ENCODE results near the gene STARD10.

The STARD10 gene

GRCh38 chr11:72771507-72771906 is 22.3 kb downstream of the STARD10 start:
- in situ Hi-C loops (cut with HindIII; ENCODE audit: low sequenced_read_pairs) = no loop called here

- in situ Hi-C loops (cut with HindIII; ENCODE audit: low sequenced_read_pairs) = no loop called here
These were observed 23.0 kb downstream of the STARD10 start for GRCh38 chr11:72770799-72771198.

GRCh38 chr11:72769680-72770079 is 24.2 kb downstream of the STARD10 start:
- in situ Hi-C loops (cut with HindIII; ENCODE audit: low sequenced_read_pairs) = no loop called here

GRCh38 chr11:72768581-72768980 is 25.3 kb downstream of the STARD10 start:
- in situ Hi-C loops (cut with HindIII; ENCODE audit: low sequenced_read_pairs) = no loop called here

GRCh38 chr11:72767203-72768062 is 26.4 kb downstream of the STARD10 start:
- in situ Hi-C loops (cut with HindIII; ENCODE audit: low sequenced_read_pairs) = no loop called here

- in situ Hi-C loops (cut with HindIII; ENCODE audit: low sequenced_read_pairs) = no loop called here
These were observed 27.5 kb downstream of the STARD10 start for GRCh38 chr11:72766152-72766902.

GRCh38 chr11:72764503-72764902 is 29.3 kb downstream of the STARD10 start:
- in situ Hi-C loops (cut with HindIII; ENCODE audit: low sequenced_read_pairs) = no loop called here

GRCh38 chr11:72763823-72764222 is 30.0 kb downstream of the STARD10 start:
- in situ Hi-C loops (cut with HindIII; ENCODE audit: low sequenced_read_pairs) = no loop called here

- in situ Hi-C loops (cut with HindIII; ENCODE audit: low sequenced_read_pairs) = no loop called here
These were observed 31.1 kb downstream of the STARD10 start for GRCh38 chr11:72762641-72763304.

GRCh38 chr11:72760539-72761405 is 33.1 kb downstream of the STARD10 start:
- in situ Hi-C loops (cut with HindIII; ENCODE audit: low sequenced_read_pairs) = no loop called here

- in situ Hi-C loops (cut with HindIII; ENCODE audit: low sequenced_read_pairs) = loop anchor here (10.0 kb wide), 1 partner anchor 475 kb away; no protein-coding TSS in a partner anchor
These were observed 34.3 kb downstream of the STARD10 start for GRCh38 chr11:72759468-72759985.

GRCh38 chr11:72758690-72759389 is 35.0 kb downstream of the STARD10 start:
- in situ Hi-C loops (cut with HindIII; ENCODE audit: low sequenced_read_pairs) = loop anchor here (10.0 kb wide), 1 partner anchor 476 kb away; no protein-coding TSS in a partner anchor

- in situ Hi-C loops (cut with HindIII; ENCODE audit: low sequenced_read_pairs) = loop anchor here (10.0 kb wide), 1 partner anchor 477 kb away; no protein-coding TSS in a partner anchor
These were observed 35.5 kb downstream of the STARD10 start for GRCh38 chr11:72758304-72758689.

- in situ Hi-C loops (cut with HindIII; ENCODE audit: low sequenced_read_pairs) = loop anchor here (10.0 kb wide), 1 partner anchor 479 kb away; no protein-coding TSS in a partner anchor
These were observed 38.0 kb downstream of the STARD10 start for GRCh38 chr11:72755713-72756285.

GRCh38 chr11:72754544-72755155 is 39.2 kb downstream of the STARD10 start:
- in situ Hi-C loops (cut with HindIII; ENCODE audit: low sequenced_read_pairs) = loop anchor here (5.0 to 10.0 kb wide), 3 partner anchors 58 to 480 kb away; partner anchors contain the start of gene ATG16L2

GRCh38 chr11:72754149-72754543 is 39.7 kb downstream of the STARD10 start:
- in situ Hi-C loops (cut with HindIII; ENCODE audit: low sequenced_read_pairs) = loop anchor here (5.0 to 10.0 kb wide), 3 partner anchors 58 to 481 kb away; partner anchors contain the start of gene ATG16L2

- in situ Hi-C loops (cut with HindIII; ENCODE audit: low sequenced_read_pairs) = loop anchor here (5.0 to 10.0 kb wide), 3 partner anchors 59 to 481 kb away; partner anchors contain the start of gene ATG16L2
These were observed 40.3 kb downstream of the STARD10 start for GRCh38 chr11:72753341-72754148.
